Heart left ventricle (tissue), 16 donors: ENCODE data around the gene SIMC1. TPM values are rescaled to one million over a fixed set of nuclear protein-coding genes. Genes with fewer than 3 reads are reported as not detected.
"Not testable (repeated sequence)": the region's sequence is repeated elsewhere in the genome, so short reads cannot be mapped to it uniquely, and the experiment has no call there.

Source experiments
- ATAC-seq, 4 donors: fragments of 200-7000 bp; cut with Tn5 transposase; one replicate each; pipeline ENCODE4 v1.9.1; 2020 to 2022; ENCODE audit warnings: moderate library complexity in 4 of 4, mild to moderate bottlenecking in 3 of 4, moderate number of reproducible peaks in 1 of 4
- DNase-seq, 5 donors: peaks; one replicate each; pipeline ENCODE4 v3.0.0-alpha.2; 2020
- H3K27ac ChIP-seq, 12 donors: fragments of 200-600 bp; sonication (generic) in 4 of 12; one replicate each; pipeline versions ENCODE4 v1.5.0 to v1.8.0; 2016 to 2022; ENCODE audit warnings: mild to moderate bottlenecking in 2 of 12
- H3K27me3 ChIP-seq, 9 donors: fragments of 200-600 bp; sonication (generic) in 2 of 9; one replicate each; pipeline versions ENCODE4 v1.5.1 to v1.8.0; 2016 to 2022; ENCODE audit warnings: mild to moderate bottlenecking in 3 of 9
- H3K36me3 ChIP-seq, 9 donors: fragments of 200-600 bp; sonication (generic) in 2 of 9; one replicate each; pipeline versions ENCODE4 v1.5.0 to v1.8.0; 2018 to 2022; ENCODE audit warnings: mild to moderate bottlenecking in 2 of 9
- H3K4me1 ChIP-seq, 12 donors: fragments of 200-600 bp; sonication (generic) in 4 of 12; one replicate each; pipeline versions ENCODE4 v1.5.0 to v1.8.0; 2016 to 2022; ENCODE audit warnings: mild to moderate bottlenecking in 3 of 12
- H3K4me3 ChIP-seq, 12 donors: fragments of 200-600 bp; sonication (generic) in 4 of 12; one replicate each; pipeline versions ENCODE4 v1.5.0 to v1.8.0; 2017 to 2022; ENCODE audit warnings: mild to moderate bottlenecking in 9 of 12, moderate library complexity in 4 of 12
- H3K9me3 ChIP-seq, 12 donors: fragments of 200-600 bp; sonication (generic) in 4 of 12; one replicate each; pipeline versions ENCODE4 v1.5.0 to v1.8.0; 2016 to 2022; ENCODE audit warnings: mild to moderate bottlenecking in 1 of 12
- CTCF ChIP-seq, 12 donors: fragments of 200-600 bp; sonication (generic) in 4 of 12; IDR thresholded peaks; one replicate each; pipeline versions ENCODE4 v1.5.0 to v1.8.0; 2018 to 2022; ENCODE audit warnings: antibody characterized with exemption in 12 of 12, mild to moderate bottlenecking in 5 of 12
- POLR2A ChIP-seq, 2 donors: fragments of 450-650 bp; IDR thresholded peaks; one replicate each; pipeline ENCODE4 v1.6.1; 2017; ENCODE audit warnings: antibody characterized with exemption in 2 of 2, mild to moderate bottlenecking in 2 of 2, moderate library complexity in 2 of 2
- WGBS, 4 donors: extraction: QIAGEN DNeasy Blood & Tissue Kit in 2 of 4; methylation state at CpG; one replicate each; pipeline versions ENCODE4 v1.1.5 to v1.1.7; 2013 to 2018; 5-methylcytosine and 5-hydroxymethylcytosine counted together
- intact Hi-C, 10 donors: fragments of 100-400 bp; cut with DNase I; formaldehyde crosslinking; loops; one replicate each; pipeline versions ENCODE4 v1.11.1 to v1.14.2; 2022
- polyA plus RNA-seq, 2 donors: library from polyadenylated mRNA; stranded (reverse); fragments of 200-250 nt; gene quantifications; one replicate each; pipeline ENCODE4 v1.2.3, GENCODE V29; 2013
- total RNA-seq, 9 donors: library from RNA; depleted of rRNA in 2 of 9; stranded (reverse); fragments of >200 nt in 2 of 9; fragmentation: NEBNext Ultra II Directional in 3 of 9; extraction: Animal tissue kit (Norgen Biotek cat#: 25700) in 3 of 9; gene quantifications; one replicate each; pipeline versions ENCODE4 v1.1.0 to v1.2.4, GENCODE V29; 2016 to 2023
- donor health status: ischemic (EF 13 %, LVEDD 7.1; RV severe dilation, severe dysfunction).
- donor health status: healthy with polysubstance abuse.
- donor health status: DM: no; HTN: yes; CAD: no.
- donor health status: DM: no; HTN: no; CAD: no.
- donor health status: ischemic (EF 25% LVEDD 6.9; RV normal size, moderate dysfunction).
- donor health status: ischemic (EF 25% LVEDD 5.7; RV mildly dilated, moderate dysfunction).
- donor health status: healthy.
- donor health status: DM: yes; HTN: yes; CAD: no.
- donor health status: ischemic (EF 35%, LVEDD 5.7; RV mildly dilated, moderate dysfunction).
- donor health status: nonischemic (EF 11% LVEDD 7.7; RV severe dilation, severe dysfunction).
- donor health status: DM: yes; HTN: yes; CAD: no.
- donor health status: PGD.
- donor health status: ischemic (EF 29% LVEDD 5.4; RV normal size, mild dysfunction).
- donor health status: nonischemic (EF 23%, LVEDD 6.1; RV moderate dilation, normal function).

The SIMC1 gene
- total and polyA plus RNA-seq, 11 donors: 2.2 to 9.0 (median 4.6) TPM

- Histone ChIP-seq H3K4me1 (peaks cover 0 to 5% (median 0%) of the 10 kb centered on the region in 12 donors), H3K36me3 (no peaks in the 10 kb centered on the region), H3K4me3 (no peak overlapping the region), H3K27ac (no peak overlapping the region), H3K27me3 (peaks cover 0 to 27% (median 7%) of the 10 kb centered on the region in 9 donors), H3K9me3 (no peaks in the 10 kb centered on the region)
- ATAC-seq (no peak), DNase-seq (no peak)
- TF ChIP-seq POLR2A (IDR thresholded peaks at IDR 0.05): no peak
- no peak for TF ChIP-seq CTCF (IDR thresholded peaks at IDR 0.05)
- 67 to 81% (median 71%) methylated on average over 10 to 13 of the region's 13 CpGs for WGBS, 4 donors
- intact Hi-C loops: no loop called here
Measured at GRCh38 chr5:176192094-176192721, 46.0 kb upstream of the SIMC1 start.

- H3K4me1 ChIP-seq, H3K27ac ChIP-seq, DNase-seq, H3K9me3 ChIP-seq, intact Hi-C loops, H3K36me3 ChIP-seq, H3K4me3 ChIP-seq: not testable (repeated sequence)
- 49 to 57% (median 50%) methylated on average over 4 to 5 of the region's 5 CpGs; no CpG with 5 or more reads in 1 of the 4 donors for WGBS, 4 donors
- H3K27me3 ChIP-seq: peaks cover 0 to 27% (median 7%) of the 10 kb centered on the region in 9 donors
- peak in 1 of 4 donors; percentile 44 for ATAC-seq
Measured at GRCh38 chr5:176192722-176193117, 45.5 kb upstream of the SIMC1 start.

DNA sequence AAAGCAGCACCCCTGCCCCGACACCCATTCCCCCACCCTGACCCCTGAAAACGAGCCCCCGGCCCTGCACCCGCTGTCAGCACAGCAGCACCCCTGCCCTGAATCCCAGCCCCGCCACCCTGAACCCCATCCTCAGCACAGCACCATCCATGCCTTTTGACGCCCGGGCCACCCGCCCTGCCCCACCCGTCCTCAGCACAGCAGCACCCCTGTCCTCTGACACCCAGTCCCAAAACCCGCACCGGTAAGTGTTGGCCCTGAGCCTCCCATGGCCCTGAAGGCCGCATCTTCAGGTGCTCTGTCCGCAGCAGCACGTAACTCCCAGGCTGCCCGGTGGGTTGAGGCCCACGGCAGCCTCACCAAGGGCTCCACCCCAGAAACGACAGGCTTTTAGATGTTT lies 44.6 kb upstream of the SIMC1 start:
- H3K27me3 ChIP-seq: peaks cover 0 to 30% (median 8%) of the 10 kb centered on the region in 9 donors
- H3K27ac ChIP-seq, H3K36me3 ChIP-seq, H3K9me3 ChIP-seq, intact Hi-C loops, H3K4me1 ChIP-seq, H3K4me3 ChIP-seq, DNase-seq: not testable (repeated sequence)
- ATAC-seq: peak in 1 of 4 donors; percentile 5
- 76 to 83% (median 80%) methylated on average over 9 to 17 of the region's 17 CpGs for WGBS, 4 donors

DNA sequence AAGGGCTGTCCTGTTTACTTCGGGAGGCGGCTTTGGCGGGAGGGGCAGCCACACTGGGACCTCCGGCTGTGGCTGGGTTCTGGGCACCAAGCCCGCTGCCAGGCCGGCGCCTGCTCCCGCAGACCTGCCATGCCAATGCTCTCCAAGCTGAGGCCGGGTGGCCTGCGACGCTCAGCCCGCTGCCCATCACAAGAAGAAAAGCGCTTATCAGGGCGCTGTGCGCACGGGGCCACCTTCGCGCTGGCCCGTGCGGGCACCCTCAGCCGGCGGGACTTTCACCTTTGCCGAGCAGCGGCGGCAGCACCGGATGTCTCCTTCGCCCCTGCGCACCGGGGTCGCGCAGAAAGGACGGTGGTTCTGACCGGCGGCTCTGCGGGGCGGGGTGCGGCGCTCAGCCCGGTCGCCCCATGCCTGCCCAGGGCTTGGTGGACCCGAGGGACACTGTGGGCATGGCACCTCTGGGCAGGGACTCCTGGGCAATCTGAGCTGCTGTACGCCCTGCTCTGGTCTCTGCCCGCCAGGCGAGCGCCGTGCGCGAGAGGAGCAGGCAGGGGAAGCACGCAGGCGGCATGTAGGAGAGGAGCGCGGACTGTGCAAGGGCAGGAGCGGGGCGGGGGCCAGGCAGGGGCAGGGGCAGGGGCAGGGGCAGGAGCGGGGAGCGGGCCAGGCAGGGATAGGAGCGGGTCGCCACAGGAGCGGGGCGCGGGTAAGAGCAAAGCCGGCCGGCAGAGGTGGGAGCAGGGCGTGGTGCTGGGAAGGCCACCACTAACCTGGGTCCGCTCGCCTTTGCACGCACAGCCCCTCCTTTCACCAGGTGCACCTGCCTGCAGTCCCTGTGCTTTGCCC lies 43.8 kb upstream of the SIMC1 start:
- WGBS, 4 donors: 0 to 3% (median 2%) methylated on average over 11 to 54 of the region's 67 CpGs; no CpG with 5 or more reads in 1 of the 4 donors
- DNase-seq, H3K9me3 ChIP-seq, H3K27ac ChIP-seq, intact Hi-C loops, H3K36me3 ChIP-seq: not testable (repeated sequence)
- Histone ChIP-seq H3K4me3 (peak overlapping the region in 8 of 12 donors; percentile 19 to 36 (median 27)), H3K4me1 (peaks cover 0 to 13% (median 0%) of the 10 kb centered on the region in 12 donors), H3K27me3 (peaks cover 0 to 34% (median 13%) of the 10 kb centered on the region in 9 donors)
- ATAC-seq: peak in 3 of 4 donors; percentile 8 to 49 (median 23)

DNA sequence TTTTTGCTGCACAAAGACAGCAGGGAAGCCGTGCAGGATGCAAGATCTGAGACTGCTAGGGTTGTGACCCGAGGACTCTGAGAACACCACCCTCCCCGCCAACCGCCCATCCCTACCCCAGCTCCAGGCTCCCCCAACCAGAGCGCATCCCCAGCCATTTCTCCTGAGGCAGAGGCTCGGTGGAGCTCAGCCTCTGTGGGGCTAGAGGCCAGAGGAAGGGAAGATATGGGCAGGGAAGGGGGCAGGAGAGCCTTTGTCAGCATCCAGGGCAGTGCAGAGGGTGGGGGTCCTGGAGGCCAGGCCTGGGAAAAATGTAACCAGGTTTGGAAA lies 43.2 kb upstream of the SIMC1 start:
- ATAC-seq, DNase-seq, H3K9me3 ChIP-seq, H3K4me3 ChIP-seq, intact Hi-C loops, H3K27ac ChIP-seq, H3K36me3 ChIP-seq: not testable (repeated sequence)
- H3K27me3 ChIP-seq: peaks cover 0 to 34% (median 13%) of the 10 kb centered on the region in 9 donors
- peaks cover 0 to 13% (median 0%) of the 10 kb centered on the region in 12 donors for H3K4me1 ChIP-seq
- WGBS, 4 donors: 22 to 26% (median 26%) methylated on average over 5 to 6 of the region's 6 CpGs; no CpG with 5 or more reads in 1 of the 4 donors

DNA sequence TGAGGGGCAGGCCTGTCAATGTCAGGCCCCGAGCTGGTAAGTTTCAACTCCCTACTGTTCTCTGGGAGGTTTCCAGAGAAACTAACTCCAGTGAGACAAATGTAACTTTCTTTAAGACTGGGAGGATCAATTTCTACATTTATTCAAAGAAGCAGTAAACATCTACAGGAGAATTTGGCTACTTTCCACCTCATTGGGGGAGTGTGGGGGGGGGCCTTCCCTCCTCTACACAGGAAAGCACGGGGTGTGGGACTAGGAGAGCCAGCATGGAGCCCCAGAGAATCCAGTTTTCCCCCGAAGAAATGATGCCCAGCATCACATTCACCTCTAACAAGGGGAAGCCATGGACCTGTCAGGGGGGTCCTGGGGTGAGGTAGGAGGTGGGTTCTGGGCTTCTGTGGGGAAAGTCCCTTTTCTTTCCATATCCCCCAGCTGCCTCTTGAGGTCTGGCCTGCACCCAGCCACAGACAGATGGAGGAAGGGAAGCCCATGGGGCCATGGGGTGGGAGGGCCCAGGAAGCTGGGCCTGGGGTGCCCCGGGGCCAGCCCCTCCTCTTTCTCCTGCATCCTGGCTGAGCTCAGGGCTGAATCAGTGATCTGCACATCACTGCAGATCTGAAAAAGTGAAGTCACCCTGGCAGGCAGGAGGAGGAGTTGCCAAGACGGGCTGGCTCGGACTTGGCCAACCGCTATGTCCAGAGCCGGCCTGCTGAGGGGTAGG lies 42.6 kb upstream of the SIMC1 start:
- H3K36me3 ChIP-seq, ATAC-seq, H3K27ac ChIP-seq, DNase-seq, H3K9me3 ChIP-seq, intact Hi-C loops, H3K4me3 ChIP-seq: not testable (repeated sequence)
- WGBS, 4 donors: 28 to 59% (median 57%) methylated on average over 4 to 7 of the region's 8 CpGs
- Histone ChIP-seq H3K4me1 (peaks cover 0 to 13% (median 0%) of the 10 kb centered on the region in 12 donors), H3K27me3 (peaks cover 0 to 34% (median 13%) of the 10 kb centered on the region in 9 donors)

DNA sequence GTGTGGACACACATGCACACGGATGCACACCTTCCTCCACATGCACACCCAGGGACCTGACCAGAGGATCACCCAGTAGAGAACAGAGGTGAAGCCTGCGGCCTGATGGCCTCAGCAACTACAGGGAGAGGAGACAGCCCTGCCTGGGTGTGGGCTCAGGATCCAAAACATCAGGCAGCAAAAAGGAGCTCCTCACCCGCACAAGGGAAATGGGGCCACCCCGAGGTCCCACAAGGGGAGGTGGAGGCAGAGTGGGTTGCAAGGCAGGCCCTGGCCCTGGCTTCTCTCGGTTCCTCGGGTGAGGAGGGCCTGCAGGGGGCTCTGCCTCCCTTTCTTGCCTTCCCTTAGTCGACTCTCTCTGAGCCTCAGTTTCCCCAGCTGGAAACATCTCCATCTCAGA lies 41.4 kb upstream of the SIMC1 start:
- H3K9me3 ChIP-seq, H3K36me3 ChIP-seq, ATAC-seq, H3K27ac ChIP-seq, DNase-seq, intact Hi-C loops, H3K4me3 ChIP-seq: not testable (repeated sequence)
- WGBS, 4 donors: 73 to 86% (median 79%) methylated on average over 3 to 6 of the region's 7 CpGs
- Histone ChIP-seq H3K27me3 (peaks cover 0 to 28% (median 13%) of the 10 kb centered on the region in 9 donors), H3K4me1 (peaks cover 0 to 13% (median 0%) of the 10 kb centered on the region in 12 donors)

DNA sequence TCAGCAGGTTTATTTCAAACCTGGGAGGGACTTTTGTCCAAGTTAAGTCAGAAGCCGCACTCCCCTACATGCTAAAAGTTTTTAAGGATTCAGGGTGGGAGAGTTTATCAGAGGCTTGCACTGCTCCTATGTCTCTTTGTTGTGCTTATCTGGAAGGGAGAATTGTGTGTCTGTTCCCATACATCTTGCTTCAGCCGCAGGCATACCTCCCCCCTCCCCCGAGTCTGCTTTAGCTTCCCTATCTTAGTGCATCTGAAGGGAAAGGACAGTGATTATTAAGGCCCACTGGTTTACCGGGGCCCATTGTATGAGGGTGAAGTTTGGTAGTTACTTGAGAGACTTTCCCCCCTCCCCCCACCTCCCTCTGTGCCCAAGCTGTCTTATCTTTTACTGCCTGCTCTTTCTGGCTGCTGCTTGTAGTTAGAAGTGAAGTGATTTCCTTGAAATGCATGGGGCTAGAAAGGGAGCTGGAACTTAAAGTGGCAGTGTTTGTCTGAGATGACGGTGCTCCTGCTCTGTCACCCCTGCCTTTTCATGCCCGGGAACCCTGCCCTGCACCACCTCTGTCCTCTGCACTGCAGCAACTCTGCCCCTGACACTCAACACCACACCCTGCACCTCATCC lies 40.9 kb upstream of the SIMC1 start:
- Histone ChIP-seq H3K27me3 (peaks cover 0 to 23% (median 9%) of the 10 kb centered on the region in 9 donors), H3K4me1 (peaks cover 0 to 13% (median 0%) of the 10 kb centered on the region in 12 donors)
- H3K27ac ChIP-seq, ATAC-seq, intact Hi-C loops, H3K4me3 ChIP-seq, H3K36me3 ChIP-seq, H3K9me3 ChIP-seq, DNase-seq: not testable (repeated sequence)
- 18 to 34% (median 24%) methylated on average over 5 to 6 of the region's 6 CpGs for WGBS, 4 donors

GRCh38 chr5:176198299-176198698 lies 39.9 kb upstream of the SIMC1 start:
- intact Hi-C loops: not testable (repeated sequence)
- peaks cover 0 to 18% (median 6%) of the 10 kb centered on the region in 9 donors for H3K27me3 ChIP-seq

More at GRCh38 chr5:176198299-176198698, 39.9 kb upstream of the SIMC1 start:
- H3K9me3 ChIP-seq, H3K36me3 ChIP-seq, H3K4me3 ChIP-seq, ATAC-seq, H3K27ac ChIP-seq, DNase-seq: not testable (repeated sequence)
- H3K4me1 ChIP-seq: peaks cover 0 to 13% (median 0%) of the 10 kb centered on the region in 12 donors
- 62 to 89% (median 84%) methylated on average over 1 to 2 of the region's 2 CpGs for WGBS, 4 donors
